ENCODE results near the gene C6orf136.
A peak's percentile ranks its signal among the peaks of the same experiment; 100 is the strongest.

C6orf136 gene

GRCh38 chr6:30603961-30604360 is 43.0 kb upstream of the C6orf136 start:
- peaks cover 67 to 94% of the 10 kb centered on the region in 2 donors for H3K36me3 ChIP-seq (replicated peaks in 1 of 2; ENCODE audit: control insufficient read depth in 2 of 2, insufficient read depth in 2 of 2, low read length in 2 of 2)
- H3K14ac ChIP-seq (ENCODE audit: low read length) = no peak overlapping the region
- H2BK5ac ChIP-seq (ENCODE audit: low read length) = no peak overlapping the region
- no peak overlapping the region for H2BK120ac ChIP-seq (ENCODE audit: low read depth, low read length)
- H3K27me3 ChIP-seq (ENCODE audit: control insufficient read depth in 3 of 3, insufficient read depth in 3 of 3, low read depth in 1 of 3, low read length in 3 of 3) = no peaks in the 10 kb centered on the region
- H3K4me3 ChIP-seq (ENCODE audit: low read length in 2 of 2) = peak overlapping the region in 1 of 2 donors; percentile 16
- no peaks in the 10 kb centered on the region for H3K79me1 ChIP-seq (ENCODE audit: low read depth, low read length)
- H3K23ac ChIP-seq (ENCODE audit: low read depth, low read length, poor library complexity) = no peak overlapping the region
- no peak overlapping the region for H2BK15ac ChIP-seq (ENCODE audit: low read length)
- H3K4me1 ChIP-seq (ENCODE audit: control insufficient read depth in 2 of 2, insufficient read depth in 1 of 2, low read depth in 1 of 2, low read length in 2 of 2) = no peaks in the 10 kb centered on the region
- H3K9me3 ChIP-seq (replicated peaks in 1 of 2; ENCODE audit: control insufficient read depth in 2 of 2, insufficient read depth in 1 of 2, low read depth in 1 of 2, low read length in 2 of 2) = no peaks in the 10 kb centered on the region
- no peak for DNase-seq (ENCODE audit: low spot score)
- H2BK12ac ChIP-seq (ENCODE audit: low read length) = no peak overlapping the region
- H3K4ac ChIP-seq (ENCODE audit: low read length) = no peak overlapping the region
- no peak overlapping the region for H2AK5ac ChIP-seq (ENCODE audit: low read depth, low read length)
- H3K18ac ChIP-seq (ENCODE audit: low read length) = no peak overlapping the region
- no CpG with 5 or more reads among the region's 13 CpGs for WGBS, 2 donors (ENCODE audit: extremely low coverage in 2 of 2, insufficient read length in 2 of 2, insufficient replicate concordance in 1 of 2)
- H4K8ac ChIP-seq (ENCODE audit: low read depth, low read length) = no peak overlapping the region
- no peak overlapping the region for H2AFZ ChIP-seq (ENCODE audit: low read length)
- H3K27ac ChIP-seq (replicated peaks; ENCODE audit: low read length) = no peak overlapping the region
- H3K9ac ChIP-seq (ENCODE audit: low read depth, low read length, poor library complexity) = no peak overlapping the region
- H3K4me2 ChIP-seq (ENCODE audit: insufficient read depth, low read length, poor library complexity, severe bottlenecking) = no peak overlapping the region
- no peak overlapping the region for H4K91ac ChIP-seq (ENCODE audit: low read depth, low read length, poor library complexity)

- H2AFZ ChIP-seq (ENCODE audit: low read length) = no peak overlapping the region
- H4K91ac ChIP-seq (ENCODE audit: low read depth, low read length, poor library complexity) = no peak overlapping the region
- no peak overlapping the region for H3K4ac ChIP-seq (ENCODE audit: low read length)
- H2BK15ac ChIP-seq (ENCODE audit: low read length) = no peak overlapping the region
- no peak overlapping the region for H2BK12ac ChIP-seq (ENCODE audit: low read length)
- H3K27me3 ChIP-seq (ENCODE audit: control insufficient read depth in 3 of 3, insufficient read depth in 3 of 3, low read depth in 1 of 3, low read length in 3 of 3) = no peaks in the 10 kb centered on the region
- H4K8ac ChIP-seq (ENCODE audit: low read depth, low read length) = no peak overlapping the region
- no peak overlapping the region for H3K4me2 ChIP-seq (ENCODE audit: insufficient read depth, low read length, poor library complexity, severe bottlenecking)
- H3K9ac ChIP-seq (ENCODE audit: low read depth, low read length, poor library complexity) = no peak overlapping the region
- H2BK5ac ChIP-seq (ENCODE audit: low read length) = no peak overlapping the region
- no peak overlapping the region for H3K18ac ChIP-seq (ENCODE audit: low read length)
- no peak overlapping the region for H3K14ac ChIP-seq (ENCODE audit: low read length)
- H3K27ac ChIP-seq (replicated peaks; ENCODE audit: low read length) = no peak overlapping the region
- peaks cover 31 to 92% of the 10 kb centered on the region in 2 donors for H3K36me3 ChIP-seq (replicated peaks in 1 of 2; ENCODE audit: control insufficient read depth in 2 of 2, insufficient read depth in 2 of 2, low read length in 2 of 2)
- WGBS, 2 donors (ENCODE audit: extremely low coverage in 2 of 2, insufficient read length in 2 of 2, insufficient replicate concordance in 1 of 2) = no CpG with 5 or more reads among the region's 4 CpGs
- DNase-seq (ENCODE audit: low spot score) = no peak
- peaks cover 5 to 6% of the 10 kb centered on the region in 2 donors for H3K4me1 ChIP-seq (ENCODE audit: control insufficient read depth in 2 of 2, insufficient read depth in 1 of 2, low read depth in 1 of 2, low read length in 2 of 2)
- peaks cover 2% of the 10 kb centered on the region for H3K79me1 ChIP-seq (ENCODE audit: low read depth, low read length)
- no peak overlapping the region for H2AK5ac ChIP-seq (ENCODE audit: low read depth, low read length)
- no peaks in the 10 kb centered on the region for H3K9me3 ChIP-seq (replicated peaks in 1 of 2; ENCODE audit: control insufficient read depth in 2 of 2, insufficient read depth in 1 of 2, low read depth in 1 of 2, low read length in 2 of 2)
- H3K23ac ChIP-seq (ENCODE audit: low read depth, low read length, poor library complexity) = no peak overlapping the region
- no peak overlapping the region for H2BK120ac ChIP-seq (ENCODE audit: low read depth, low read length)
- no peak overlapping the region for H3K4me3 ChIP-seq (ENCODE audit: low read length in 2 of 2)
Observed at GRCh38 chr6:30610065-30610464, 36.9 kb upstream of the C6orf136 start.

- Histone ChIP-seq H3K36me3 (replicated peaks in 1 of 2; ENCODE audit: control insufficient read depth in 2 of 2, insufficient read depth in 2 of 2, low read length in 2 of 2) (peaks cover 24 to 92% of the 10 kb centered on the region in 2 donors), H2AK5ac (ENCODE audit: low read depth, low read length) (no peak overlapping the region), H3K79me1 (ENCODE audit: low read depth, low read length) (peaks cover 2% of the 10 kb centered on the region), H2BK5ac (ENCODE audit: low read length) (no peak overlapping the region), H2AFZ (ENCODE audit: low read length) (no peak overlapping the region), H2BK120ac (ENCODE audit: low read depth, low read length) (no peak overlapping the region), H3K18ac (ENCODE audit: low read length) (no peak overlapping the region), H3K4me2 (ENCODE audit: insufficient read depth, low read length, poor library complexity, severe bottlenecking) (no peak overlapping the region), H3K9me3 (replicated peaks in 1 of 2; ENCODE audit: control insufficient read depth in 2 of 2, insufficient read depth in 1 of 2, low read depth in 1 of 2, low read length in 2 of 2) (no peaks in the 10 kb centered on the region), H3K27ac (replicated peaks; ENCODE audit: low read length) (no peak overlapping the region), H3K4ac (ENCODE audit: low read length) (no peak overlapping the region), H3K4me3 (ENCODE audit: low read length in 2 of 2) (no peak overlapping the region), H2BK12ac (ENCODE audit: low read length) (no peak overlapping the region), H3K27me3 (ENCODE audit: control insufficient read depth in 3 of 3, insufficient read depth in 3 of 3, low read depth in 1 of 3, low read length in 3 of 3) (no peaks in the 10 kb centered on the region), H4K8ac (ENCODE audit: low read depth, low read length) (no peak overlapping the region), H3K4me1 (ENCODE audit: control insufficient read depth in 2 of 2, insufficient read depth in 1 of 2, low read depth in 1 of 2, low read length in 2 of 2) (peaks cover 5 to 6% of the 10 kb centered on the region in 2 donors), H4K91ac (ENCODE audit: low read depth, low read length, poor library complexity) (no peak overlapping the region), H2BK15ac (ENCODE audit: low read length) (no peak overlapping the region), H3K9ac (ENCODE audit: low read depth, low read length, poor library complexity) (peak overlapping the region; percentile 44), H3K14ac (ENCODE audit: low read length) (no peak overlapping the region), H3K23ac (ENCODE audit: low read depth, low read length, poor library complexity) (no peak overlapping the region)
- no CpG with 5 or more reads among the region's 9 CpGs for WGBS, 2 donors (ENCODE audit: extremely low coverage in 2 of 2, insufficient read length in 2 of 2, insufficient replicate concordance in 1 of 2)
- DNase-seq (ENCODE audit: low spot score) = no peak
Observed at GRCh38 chr6:30611150-30611855, 35.6 kb upstream of the C6orf136 start.

- peaks cover 5 to 6% of the 10 kb centered on the region in 2 donors for H3K4me1 ChIP-seq (ENCODE audit: control insufficient read depth in 2 of 2, insufficient read depth in 1 of 2, low read depth in 1 of 2, low read length in 2 of 2)
- WGBS, 2 donors (ENCODE audit: extremely low coverage in 2 of 2, insufficient read length in 2 of 2, insufficient replicate concordance in 1 of 2) = no CpG with 5 or more reads among the region's 2 CpGs
Observed at GRCh38 chr6:30611856-30612194, 35.1 kb upstream of the C6orf136 start.

More at GRCh38 chr6:30611856-30612194, 35.1 kb upstream of the C6orf136 start:
- Histone ChIP-seq H2BK15ac (ENCODE audit: low read length) (no peak overlapping the region), H3K27ac (replicated peaks; ENCODE audit: low read length) (no peak overlapping the region), H3K4ac (ENCODE audit: low read length) (no peak overlapping the region), H3K79me1 (ENCODE audit: low read depth, low read length) (peaks cover 2% of the 10 kb centered on the region), H3K36me3 (replicated peaks in 1 of 2; ENCODE audit: control insufficient read depth in 2 of 2, insufficient read depth in 2 of 2, low read length in 2 of 2) (peaks cover 20 to 92% of the 10 kb centered on the region in 2 donors), H2BK120ac (ENCODE audit: low read depth, low read length) (no peak overlapping the region), H2BK12ac (ENCODE audit: low read length) (no peak overlapping the region), H3K4me3 (ENCODE audit: low read length in 2 of 2) (no peak overlapping the region), H2BK5ac (ENCODE audit: low read length) (no peak overlapping the region), H3K9ac (ENCODE audit: low read depth, low read length, poor library complexity) (no peak overlapping the region), H2AFZ (ENCODE audit: low read length) (no peak overlapping the region), H3K9me3 (replicated peaks in 1 of 2; ENCODE audit: control insufficient read depth in 2 of 2, insufficient read depth in 1 of 2, low read depth in 1 of 2, low read length in 2 of 2) (no peaks in the 10 kb centered on the region), H3K14ac (ENCODE audit: low read length) (no peak overlapping the region), H4K8ac (ENCODE audit: low read depth, low read length) (no peak overlapping the region), H2AK5ac (ENCODE audit: low read depth, low read length) (no peak overlapping the region), H3K4me2 (ENCODE audit: insufficient read depth, low read length, poor library complexity, severe bottlenecking) (no peak overlapping the region), H4K91ac (ENCODE audit: low read depth, low read length, poor library complexity) (no peak overlapping the region), H3K23ac (ENCODE audit: low read depth, low read length, poor library complexity) (no peak overlapping the region), H3K27me3 (ENCODE audit: control insufficient read depth in 3 of 3, insufficient read depth in 3 of 3, low read depth in 1 of 3, low read length in 3 of 3) (no peaks in the 10 kb centered on the region), H3K18ac (ENCODE audit: low read length) (no peak overlapping the region)
- DNase-seq (ENCODE audit: low spot score) = no peak
